T-helper 1 cell (primary cell): ENCODE results near the gene LRRC8E.
"Not testable (repeated sequence)": the region's sequence is repeated elsewhere in the genome, so short reads cannot be mapped to it uniquely, and the experiment has no call there.

Experiments
- DNase-seq, 5 donors: peaks; one replicate each; pipeline ENCODE4 v3.0.0-alpha.2; 2012 to 2020

LRRC8E gene

DNA sequence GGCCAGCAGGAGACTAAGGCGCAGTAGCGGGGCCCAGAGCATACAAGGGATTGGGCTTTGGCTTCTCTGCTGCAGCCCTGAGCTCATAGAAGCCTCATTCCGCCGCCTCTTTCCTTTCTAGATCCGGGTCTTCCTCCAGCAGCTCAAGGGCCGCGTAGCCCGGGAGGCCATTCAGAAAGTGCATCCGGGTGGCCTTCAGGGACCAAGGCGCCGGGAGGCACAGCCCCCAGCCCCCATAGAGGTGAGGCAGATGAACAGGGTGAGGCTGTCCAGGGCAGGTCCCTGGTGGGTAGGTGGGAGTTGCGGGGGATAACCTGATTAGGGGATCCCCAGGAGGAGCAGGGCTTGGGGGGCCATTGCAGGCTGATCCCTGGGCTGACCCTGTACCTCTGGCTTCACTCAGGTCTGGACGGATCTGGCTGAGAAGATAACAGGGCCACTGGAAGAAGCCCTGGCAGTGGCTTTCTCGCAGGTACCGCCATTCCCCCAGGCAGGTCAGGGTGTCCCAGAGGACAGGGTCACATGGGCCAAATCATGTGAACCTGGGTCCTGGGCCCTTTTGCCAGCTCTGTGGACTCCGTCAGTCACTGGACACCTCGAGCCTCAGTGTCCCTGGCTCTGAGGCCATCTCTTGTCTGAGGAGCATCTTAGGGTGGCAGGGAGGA lies 33.1 kb downstream of the LRRC8E start:
- no peak for DNase-seq

DNA sequence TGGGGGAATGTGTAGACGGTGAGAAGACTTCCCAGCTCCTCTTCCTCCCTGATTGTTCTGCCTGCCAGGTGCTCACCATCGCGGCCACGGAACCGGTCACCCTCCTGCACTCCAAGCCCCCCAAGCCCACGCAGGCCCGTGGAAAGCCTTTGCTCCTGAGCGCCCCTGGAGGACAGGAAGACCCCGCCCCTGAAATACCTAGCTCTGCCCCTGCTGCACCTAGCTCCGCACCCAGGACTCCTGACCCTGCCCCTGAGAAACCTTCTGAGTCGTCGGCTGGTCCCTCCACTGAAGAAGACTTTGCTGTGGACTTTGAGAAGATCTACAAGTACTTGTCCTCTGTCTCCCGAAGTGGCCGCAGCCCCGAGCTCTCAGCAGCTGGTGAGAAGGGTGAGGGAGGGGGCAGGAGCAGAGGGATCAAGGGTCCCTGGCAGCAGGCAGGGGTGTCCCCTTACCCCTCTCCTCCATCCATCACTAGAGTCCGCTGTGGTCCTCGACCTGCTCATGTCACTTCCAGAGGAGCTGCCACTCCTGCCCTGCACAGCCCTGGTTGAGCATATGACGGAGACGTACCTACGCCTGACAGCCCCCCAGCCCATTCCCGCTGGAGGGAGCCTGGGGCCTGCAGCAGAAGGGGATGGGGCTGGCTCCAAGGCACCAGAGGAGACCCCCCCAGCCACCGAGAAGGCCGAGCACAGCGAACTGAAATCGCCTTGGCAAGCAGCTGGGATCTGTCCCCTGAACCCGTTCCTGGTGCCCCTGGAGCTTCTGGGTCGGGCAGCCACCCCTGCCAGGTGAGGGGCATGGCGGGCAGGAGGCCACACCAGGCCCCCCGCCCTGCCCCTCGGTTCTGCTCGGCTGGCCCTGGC lies 33.9 kb downstream of the LRRC8E start:
- DNase-seq: no peak

DNA sequence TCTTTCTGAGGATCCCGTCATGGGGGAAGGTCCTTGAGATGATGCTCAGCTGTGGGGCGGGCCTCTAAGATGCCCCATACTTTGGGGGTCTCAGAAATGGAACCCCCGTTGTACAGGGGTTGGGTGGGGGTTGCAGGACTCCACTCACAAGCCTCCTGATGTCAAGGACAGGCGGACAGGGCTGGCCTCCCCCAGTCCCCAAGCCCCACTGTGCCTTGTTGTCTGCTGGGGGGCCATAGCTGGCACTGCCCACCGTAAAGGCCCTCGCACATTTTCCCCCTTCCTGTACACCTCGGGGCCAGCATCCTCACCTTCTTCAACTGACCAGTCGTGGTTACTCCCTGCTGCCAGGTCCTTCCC lies 34.5 kb downstream of the LRRC8E start:
- no peak for DNase-seq

GRCh38 chr19:7923295-7924191 lies 35.2 kb downstream of the LRRC8E start:
- no peak for DNase-seq

- no peak for DNase-seq
Measured at GRCh38 chr19:7924241-7924640, 35.9 kb downstream of the LRRC8E start.

GRCh38 chr19:7924651-7925170 lies 36.4 kb downstream of the LRRC8E start:
- DNase-seq: no peak

- peak; percentile 43 to 75 (median 69) for DNase-seq
Measured at GRCh38 chr19:7925171-7925851, 37.0 kb downstream of the LRRC8E start.

- DNase-seq: peak in 4 of 5 donors; percentile 61 to 79 (median 72)
Measured at GRCh38 chr19:7926021-7926726, 37.9 kb downstream of the LRRC8E start, which contains the start of gene CTXN1. TSS of gene CTXN1 (minus strand) at chr19:7926135. CDS start at chr19:7925538, 597 bp downstream.

- DNase-seq: no peak
Measured at GRCh38 chr19:7926727-7927604, 38.7 kb downstream of the LRRC8E start.

- DNase-seq: no peak
Measured at GRCh38 chr19:7927605-7928333, 39.5 kb downstream of the LRRC8E start.

DNA sequence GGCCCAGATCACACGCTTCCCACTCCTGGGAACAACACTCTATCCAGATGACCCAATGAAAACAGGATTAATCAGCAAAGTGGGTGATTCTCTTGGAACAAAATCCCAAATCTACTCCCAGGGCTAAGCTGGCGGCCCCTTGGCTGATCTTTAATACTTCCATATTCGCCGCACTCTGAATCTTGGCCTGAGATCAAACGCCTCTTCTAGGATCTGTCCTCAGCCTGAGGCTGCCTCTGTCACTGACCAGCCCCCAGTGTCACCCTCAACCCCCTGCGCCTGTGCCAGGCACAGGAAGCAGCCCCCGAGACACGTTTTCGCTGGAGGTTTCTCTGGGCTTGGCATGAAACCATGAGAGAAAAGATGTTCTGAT lies 40.0 kb downstream of the LRRC8E start:
- no peak for DNase-seq

DNA sequence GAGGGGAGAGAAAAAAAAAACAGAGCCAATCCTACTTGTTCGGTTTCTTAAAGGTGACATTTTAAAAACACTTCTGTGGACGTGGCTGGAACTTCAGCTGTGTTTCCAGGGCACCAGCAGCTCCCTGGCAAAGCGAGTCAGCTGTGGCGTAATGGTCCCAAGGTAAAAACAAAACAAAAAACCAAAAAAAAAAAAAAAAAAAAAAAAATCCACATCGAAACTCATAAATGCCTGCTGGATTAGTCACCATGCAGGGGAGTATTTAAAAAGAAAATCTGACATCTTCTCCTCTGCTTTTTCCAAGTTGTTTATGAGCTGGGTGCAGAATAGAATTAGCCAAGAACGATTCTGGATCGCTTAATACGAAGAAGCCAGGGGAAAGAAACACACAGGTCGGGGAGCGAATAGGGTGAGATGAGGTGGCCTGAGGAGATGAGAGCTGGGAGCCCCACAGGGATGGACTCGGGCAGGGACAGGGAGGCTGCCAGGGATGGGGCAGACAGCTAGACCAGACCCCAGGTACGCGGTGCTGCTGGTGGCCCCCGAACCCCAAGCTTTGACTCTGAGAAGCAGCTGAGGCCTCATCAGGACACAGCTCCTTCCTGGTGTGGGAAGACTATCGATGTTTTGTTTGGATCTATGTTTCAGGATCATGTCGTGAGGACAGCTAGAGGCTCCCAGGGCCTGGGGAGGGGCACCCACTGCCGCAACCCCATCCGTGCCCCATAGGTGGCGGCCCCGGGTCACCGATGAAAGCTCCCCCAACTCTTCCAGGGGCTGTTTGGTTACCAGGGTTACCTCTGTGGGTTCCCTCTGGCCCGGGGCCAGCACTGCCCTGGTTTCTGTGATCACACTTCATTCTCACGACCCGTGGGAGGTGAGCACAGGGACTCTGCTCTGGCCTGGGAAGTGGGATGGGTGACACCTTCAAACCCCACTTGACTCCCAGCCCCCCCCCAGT lies 40.7 kb downstream of the LRRC8E start:
- peak in 4 of 5 donors; percentile 47 to 73 (median 69) for DNase-seq

DNA sequence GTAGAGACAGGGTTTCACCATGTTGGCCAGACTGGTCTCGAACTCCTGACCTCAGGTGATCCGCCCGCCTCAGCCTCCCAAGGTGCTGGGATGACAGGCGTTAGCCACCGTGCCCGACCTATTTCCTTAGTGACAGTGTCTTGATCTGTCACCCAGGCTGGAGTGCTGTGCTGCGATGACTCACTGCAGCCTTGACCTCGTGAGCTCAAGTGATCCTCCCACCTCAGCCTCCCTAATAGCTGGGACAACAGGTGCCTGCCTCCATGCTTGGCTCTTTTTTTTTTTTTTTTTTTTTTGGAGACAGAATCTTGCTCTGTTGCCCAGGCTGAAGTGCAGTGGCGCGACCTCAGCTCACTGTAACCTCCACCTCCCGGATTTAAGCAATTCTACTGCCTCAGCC lies 41.7 kb downstream of the LRRC8E start:
- DNase-seq: not testable (repeated sequence)

- DNase-seq: no peak
Measured at GRCh38 chr19:7930765-7931164, 42.5 kb downstream of the LRRC8E start.

- DNase-seq: no peak
Measured at GRCh38 chr19:7931221-7932061, 43.1 kb downstream of the LRRC8E start.

- no peak for DNase-seq
Measured at GRCh38 chr19:7932276-7932929, 44.1 kb downstream of the LRRC8E start.

GRCh38 chr19:7932930-7933300 lies 44.6 kb downstream of the LRRC8E start:
- no peak for DNase-seq
